GM23338 (cell line): ENCODE measurements around the gene UBE2L6. TPM values are rescaled to one million over a fixed set of nuclear protein-coding genes. Genes with fewer than 3 reads are reported as not detected.

Source experiments
- ATAC-seq: fragments of 200-7000 bp; cut with Tn5 transposase; 3 replicates; pipeline ENCODE4 v1.9.1; 2020
- DNase-seq: peaks from one replicate; pipeline ENCODE4 v3.0.0-alpha.2; 2015; ENCODE audit warnings: low spot score
- H2AFZ ChIP-seq: fragments of 200-600 bp; sonication (generic); 2 replicates; pipeline ENCODE4 v1.8.0; 2016; ENCODE audit warnings: antibody characterized with exemption, mild to moderate bottlenecking, moderate library complexity
- H3F3A ChIP-seq: fragments of 200-600 bp; sonication (generic); replicated peaks from 2 replicates; pipeline ENCODE4 v1.8.0; 2017; ENCODE audit warnings: antibody characterized with exemption, mixed run types, low read depth
- H3K27ac ChIP-seq: fragments of 200-600 bp; sonication (generic); 2 replicates; pipeline ENCODE4 v1.6.1; 2016; ENCODE audit warnings: low read depth
- H3K27me3 ChIP-seq: fragments of 200-600 bp; sonication (generic); 2 replicates; pipeline ENCODE4 v1.8.0; 2016; ENCODE audit warnings: mild to moderate bottlenecking, mixed run types, moderate library complexity; ENCODE audit not compliant: insufficient read depth
- H3K36me3 ChIP-seq: fragments of 200-600 bp; sonication (generic); 2 replicates; pipeline ENCODE4 v1.8.0; 2016; ENCODE audit warnings: mild to moderate bottlenecking; ENCODE audit not compliant: insufficient read depth
- H3K4me1 ChIP-seq: fragments of 200-600 bp; sonication (generic); 2 replicates; pipeline ENCODE4 v1.8.0; 2016; ENCODE audit warnings: mild to moderate bottlenecking, moderate library complexity; ENCODE audit not compliant: insufficient read depth
- H3K4me2 ChIP-seq: fragments of 200-600 bp; sonication (generic); 2 replicates; pipeline ENCODE4 v1.7.1; 2017; ENCODE audit warnings: mixed run types
- H3K4me3 ChIP-seq: fragments of 200-600 bp; sonication (generic); 2 replicates; pipeline ENCODE4 v1.6.1; 2016; ENCODE audit warnings: mixed run types
- H3K79me2 ChIP-seq: fragments of 200-600 bp; sonication (generic); replicated peaks from 2 replicates; pipeline ENCODE4 v1.8.0; 2017; ENCODE audit warnings: mild to moderate bottlenecking; ENCODE audit not compliant: insufficient read depth
- H3K9me2 ChIP-seq: fragments of 200-600 bp; sonication (generic); 2 replicates; pipeline ENCODE4 v1.8.0; 2017; ENCODE audit not compliant: insufficient read depth
- H4K20me1 ChIP-seq: fragments of 200-600 bp; sonication (generic); replicated peaks from 2 replicates; pipeline ENCODE4 v1.8.0; 2017; ENCODE audit warnings: mild to moderate bottlenecking; ENCODE audit not compliant: insufficient read depth
- H3K27ac Mint-ChIP-seq: 2 replicates; pipeline ENCODE4 v1.8.0; 2020; ENCODE audit warnings: inconsistent platforms, mild to moderate bottlenecking, moderate library complexity, mixed read lengths
- H3K27me3 Mint-ChIP-seq: 3 replicates; pipeline ENCODE4 v1.8.0; 2022; ENCODE audit warnings: low read depth, mild to moderate bottlenecking, moderate library complexity, mixed read lengths, inconsistent platforms; ENCODE audit not compliant: insufficient read depth, poor library complexity
- H3K36me3 Mint-ChIP-seq: 3 replicates; pipeline ENCODE4 v1.8.0; 2021; ENCODE audit warnings: low read depth, mild to moderate bottlenecking, inconsistent platforms, moderate library complexity, mixed read lengths
- H3K4me1 Mint-ChIP-seq: 3 replicates; pipeline ENCODE4 v1.8.0; 2020; ENCODE audit warnings: mild to moderate bottlenecking, inconsistent platforms, mixed read lengths
- H3K4me3 Mint-ChIP-seq: 3 replicates; pipeline ENCODE4 v1.8.0; 2021; ENCODE audit warnings: moderate library complexity, mild to moderate bottlenecking, inconsistent platforms, mixed read lengths
- H3K9me3 Mint-ChIP-seq: 3 replicates; pipeline ENCODE4 v1.8.0; 2020; ENCODE audit warnings: moderate library complexity, mild to moderate bottlenecking, inconsistent platforms, mixed read lengths
- CREB1 ChIP-seq: fragments of 250-450 bp; sonication (Bioruptor Pico); IDR thresholded peaks from 2 replicates; pipeline ENCODE4 v1.5.0; 2020; ENCODE audit warnings: low read depth, mild to moderate bottlenecking, moderate library complexity
- CTCF ChIP-seq, 2 experiments: fragments of 200-600 bp in 1 of 2; sonication (generic) in 1 of 2; conservative IDR thresholded peaks; 2 replicates each; pipeline versions ENCODE4 v1.5.1 to v1.6.1; 2016 to 2017; ENCODE audit warnings: antibody characterized with exemption in 2 of 2, low read depth in 2 of 2, mild to moderate bottlenecking in 2 of 2, moderate library complexity in 1 of 2
- ETS1 ChIP-seq: IDR thresholded peaks from 2 replicates; pipeline ENCODE4 v1.6.1; 2016; ENCODE audit warnings: antibody characterized with exemption
- EZH2 ChIP-seq: fragments of 200-600 bp; sonication (generic); IDR thresholded peaks from one replicate; pipeline ENCODE4 v1.8.0; 2017; ENCODE audit warnings: antibody characterized with exemption, mild to moderate bottlenecking, low read depth; ENCODE audit not compliant: unreplicated experiment
- EZH2phosphoT487 ChIP-seq: fragments of 200-600 bp; sonication (generic); IDR thresholded peaks from one replicate; pipeline ENCODE4 v1.8.1; 2018; ENCODE audit warnings: antibody characterized with exemption; ENCODE audit not compliant: unreplicated experiment
- JUNB ChIP-seq: IDR thresholded peaks from one replicate; pipeline ENCODE4 v1.6.1; 2016; ENCODE audit warnings: antibody characterized with exemption; ENCODE audit not compliant: unreplicated experiment
- NANOG ChIP-seq: IDR thresholded peaks from 2 replicates; pipeline ENCODE4 v1.6.1; 2016; ENCODE audit warnings: antibody characterized with exemption, borderline replicate concordance
- POLR2AphosphoS5 ChIP-seq: IDR thresholded peaks from 2 replicates; pipeline ENCODE4 v1.6.1; 2016; ENCODE audit warnings: antibody characterized with exemption, low read depth
- STAT1 ChIP-seq: IDR thresholded peaks from one replicate; pipeline ENCODE4 v1.6.1; 2016; ENCODE audit warnings: antibody characterized with exemption; ENCODE audit not compliant: unreplicated experiment
- ZNF114 ChIP-seq: fragments of 250-450 bp; sonication (Bioruptor Pico); IDR thresholded peaks from 2 replicates; pipeline ENCODE4 v1.5.0; 2020; ENCODE audit warnings: mild to moderate bottlenecking, moderate library complexity
- ZNF331 ChIP-seq: fragments of 250-450 bp; sonication (Bioruptor Pico); IDR thresholded peaks from 2 replicates; pipeline ENCODE4 v1.5.0; 2020; ENCODE audit warnings: low read depth, mild to moderate bottlenecking, moderate library complexity
- polyA plus RNA-seq: library from polyadenylated mRNA; unstranded; fragments of >200 nt; fragmentation: Nextera tagmentation; extraction: Ambion mirVana; gene quantifications from 2 replicates; pipeline ENCODE4 v1.2.1, GENCODE V29; 2016
- total RNA-seq: library from RNA; depleted of rRNA; stranded (reverse); fragments of >200 nt; shearing (Covaris generic); gene quantifications from 2 replicates; pipeline ENCODE4 v1.2.3, GENCODE V29; 2014
- TF ChIP-seq, protein P1 (sequence below): fragments of 250-450 bp; sonication (Bioruptor Pico); IDR thresholded peaks from 2 replicates; pipeline ENCODE4 v1.5.0; 2020; ENCODE audit warnings: mild to moderate bottlenecking, moderate library complexity
- TF ChIP-seq, protein P2 (sequence below): IDR thresholded peaks from one replicate; pipeline ENCODE4 v1.6.1; 2018; ENCODE audit warnings: antibody characterized with exemption; ENCODE audit not compliant: unreplicated experiment

UBE2L6 gene
- total and polyA plus RNA-seq, 2 experiments from 2014 or later: 46.0 to 52.0 TPM

GRCh38 chr11:57555393-57555792 is 12.1 kb downstream of the UBE2L6 start:
- DNase-seq (no peak), ATAC-seq (no peak)
- Histone ChIP-seq H3F3A (no peaks in the 10 kb centered on the region), H3K4me1 (no peaks in the 10 kb centered on the region), H3K27ac (no peak overlapping the region), H3K9me2 (no peaks in the 10 kb centered on the region), H4K20me1 (no peaks in the 10 kb centered on the region), H3K4me2 (no peak overlapping the region), H3K4me3 (no peak overlapping the region), H3K36me3 (no peaks in the 10 kb centered on the region; the same call in 1 of the 2 replicates), H2AFZ (no peak overlapping the region), H3K27me3 (no peaks in the 10 kb centered on the region), H3K79me2 (no peaks in the 10 kb centered on the region)
- no peak overlapping the region for H3K4me3 Mint-ChIP-seq
- H3K27ac Mint-ChIP-seq: no peak overlapping the region
- H3K4me1 Mint-ChIP-seq: peaks cover 10% of the 10 kb centered on the region; the same call in 2 of the 3 replicates
- H3K9me3 Mint-ChIP-seq: no peaks in the 10 kb centered on the region
- TF ChIP-seq, protein P1, sequence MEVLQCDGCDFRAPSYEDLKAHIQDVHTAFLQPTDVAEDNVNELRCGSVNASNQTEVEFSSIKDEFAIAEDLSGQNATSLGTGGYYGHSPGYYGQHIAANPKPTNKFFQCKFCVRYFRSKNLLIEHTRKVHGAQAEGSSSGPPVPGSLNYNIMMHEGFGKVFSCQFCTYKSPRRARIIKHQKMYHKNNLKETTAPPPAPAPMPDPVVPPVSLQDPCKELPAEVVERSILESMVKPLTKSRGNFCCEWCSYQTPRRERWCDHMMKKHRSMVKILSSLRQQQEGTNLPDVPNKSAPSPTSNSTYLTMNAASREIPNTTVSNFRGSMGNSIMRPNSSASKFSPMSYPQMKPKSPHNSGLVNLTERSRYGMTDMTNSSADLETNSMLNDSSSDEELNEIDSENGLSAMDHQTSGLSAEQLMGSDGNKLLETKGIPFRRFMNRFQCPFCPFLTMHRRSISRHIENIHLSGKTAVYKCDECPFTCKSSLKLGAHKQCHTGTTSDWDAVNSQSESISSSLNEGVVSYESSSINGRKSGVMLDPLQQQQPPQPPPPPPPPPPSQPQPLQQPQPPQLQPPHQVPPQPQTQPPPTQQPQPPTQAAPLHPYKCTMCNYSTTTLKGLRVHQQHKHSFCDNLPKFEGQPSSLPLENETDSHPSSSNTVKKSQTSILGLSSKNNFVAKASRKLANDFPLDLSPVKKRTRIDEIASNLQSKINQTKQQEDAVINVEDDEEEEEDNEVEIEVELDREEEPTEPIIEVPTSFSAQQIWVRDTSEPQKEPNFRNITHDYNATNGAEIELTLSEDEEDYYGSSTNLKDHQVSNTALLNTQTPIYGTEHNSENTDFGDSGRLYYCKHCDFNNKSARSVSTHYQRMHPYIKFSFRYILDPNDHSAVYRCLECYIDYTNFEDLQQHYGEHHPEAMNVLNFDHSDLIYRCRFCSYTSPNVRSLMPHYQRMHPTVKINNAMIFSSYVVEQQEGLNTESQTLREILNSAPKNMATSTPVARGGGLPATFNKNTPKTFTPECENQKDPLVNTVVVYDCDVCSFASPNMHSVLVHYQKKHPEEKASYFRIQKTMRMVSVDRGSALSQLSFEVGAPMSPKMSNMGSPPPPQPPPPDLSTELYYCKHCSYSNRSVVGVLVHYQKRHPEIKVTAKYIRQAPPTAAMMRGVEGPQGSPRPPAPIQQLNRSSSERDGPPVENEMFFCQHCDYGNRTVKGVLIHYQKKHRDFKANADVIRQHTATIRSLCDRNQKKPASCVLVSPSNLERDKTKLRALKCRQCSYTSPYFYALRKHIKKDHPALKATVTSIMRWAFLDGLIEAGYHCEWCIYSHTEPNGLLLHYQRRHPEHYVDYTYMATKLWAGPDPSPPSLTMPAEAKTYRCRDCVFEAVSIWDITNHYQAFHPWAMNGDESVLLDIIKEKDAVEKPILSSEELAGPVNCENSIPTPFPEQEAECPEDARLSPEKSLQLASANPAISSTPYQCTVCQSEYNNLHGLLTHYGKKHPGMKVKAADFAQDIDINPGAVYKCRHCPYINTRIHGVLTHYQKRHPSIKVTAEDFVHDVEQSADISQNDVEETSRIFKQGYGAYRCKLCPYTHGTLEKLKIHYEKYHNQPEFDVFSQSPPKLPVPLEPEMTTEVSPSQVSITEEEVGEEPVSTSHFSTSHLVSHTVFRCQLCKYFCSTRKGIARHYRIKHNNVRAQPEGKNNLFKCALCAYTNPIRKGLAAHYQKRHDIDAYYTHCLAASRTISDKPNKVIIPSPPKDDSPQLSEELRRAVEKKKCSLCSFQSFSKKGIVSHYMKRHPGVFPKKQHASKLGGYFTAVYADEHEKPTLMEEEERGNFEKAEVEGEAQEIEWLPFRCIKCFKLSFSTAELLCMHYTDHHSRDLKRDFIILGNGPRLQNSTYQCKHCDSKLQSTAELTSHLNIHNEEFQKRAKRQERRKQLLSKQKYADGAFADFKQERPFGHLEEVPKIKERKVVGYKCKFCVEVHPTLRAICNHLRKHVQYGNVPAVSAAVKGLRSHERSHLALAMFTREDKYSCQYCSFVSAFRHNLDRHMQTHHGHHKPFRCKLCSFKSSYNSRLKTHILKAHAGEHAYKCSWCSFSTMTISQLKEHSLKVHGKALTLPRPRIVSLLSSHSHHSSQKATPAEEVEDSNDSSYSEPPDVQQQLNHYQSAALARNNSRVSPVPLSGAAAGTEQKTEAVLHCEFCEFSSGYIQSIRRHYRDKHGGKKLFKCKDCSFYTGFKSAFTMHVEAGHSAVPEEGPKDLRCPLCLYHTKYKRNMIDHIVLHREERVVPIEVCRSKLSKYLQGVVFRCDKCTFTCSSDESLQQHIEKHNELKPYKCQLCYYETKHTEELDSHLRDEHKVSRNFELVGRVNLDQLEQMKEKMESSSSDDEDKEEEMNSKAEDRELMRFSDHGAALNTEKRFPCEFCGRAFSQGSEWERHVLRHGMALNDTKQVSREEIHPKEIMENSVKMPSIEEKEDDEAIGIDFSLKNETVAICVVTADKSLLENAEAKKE (CRISPR knock-in tag): no peak
- no peak for TF ChIP-seq EZH2phosphoT487
- no peak for TF ChIP-seq EZH2
- no peak for TF ChIP-seq ZNF114 (CRISPR knock-in tag)
- TF ChIP-seq POLR2AphosphoS5: no peak
- no peak for TF ChIP-seq JUNB
- TF ChIP-seq CTCF (conservative IDR thresholded peaks at IDR 0.05; ENCODE audit: low read depth in 2 of 2): no peak
- TF ChIP-seq STAT1: no peak
- TF ChIP-seq ZNF331 (CRISPR knock-in tag): no peak
- no peak for TF ChIP-seq ETS1
- TF ChIP-seq, protein P2, sequence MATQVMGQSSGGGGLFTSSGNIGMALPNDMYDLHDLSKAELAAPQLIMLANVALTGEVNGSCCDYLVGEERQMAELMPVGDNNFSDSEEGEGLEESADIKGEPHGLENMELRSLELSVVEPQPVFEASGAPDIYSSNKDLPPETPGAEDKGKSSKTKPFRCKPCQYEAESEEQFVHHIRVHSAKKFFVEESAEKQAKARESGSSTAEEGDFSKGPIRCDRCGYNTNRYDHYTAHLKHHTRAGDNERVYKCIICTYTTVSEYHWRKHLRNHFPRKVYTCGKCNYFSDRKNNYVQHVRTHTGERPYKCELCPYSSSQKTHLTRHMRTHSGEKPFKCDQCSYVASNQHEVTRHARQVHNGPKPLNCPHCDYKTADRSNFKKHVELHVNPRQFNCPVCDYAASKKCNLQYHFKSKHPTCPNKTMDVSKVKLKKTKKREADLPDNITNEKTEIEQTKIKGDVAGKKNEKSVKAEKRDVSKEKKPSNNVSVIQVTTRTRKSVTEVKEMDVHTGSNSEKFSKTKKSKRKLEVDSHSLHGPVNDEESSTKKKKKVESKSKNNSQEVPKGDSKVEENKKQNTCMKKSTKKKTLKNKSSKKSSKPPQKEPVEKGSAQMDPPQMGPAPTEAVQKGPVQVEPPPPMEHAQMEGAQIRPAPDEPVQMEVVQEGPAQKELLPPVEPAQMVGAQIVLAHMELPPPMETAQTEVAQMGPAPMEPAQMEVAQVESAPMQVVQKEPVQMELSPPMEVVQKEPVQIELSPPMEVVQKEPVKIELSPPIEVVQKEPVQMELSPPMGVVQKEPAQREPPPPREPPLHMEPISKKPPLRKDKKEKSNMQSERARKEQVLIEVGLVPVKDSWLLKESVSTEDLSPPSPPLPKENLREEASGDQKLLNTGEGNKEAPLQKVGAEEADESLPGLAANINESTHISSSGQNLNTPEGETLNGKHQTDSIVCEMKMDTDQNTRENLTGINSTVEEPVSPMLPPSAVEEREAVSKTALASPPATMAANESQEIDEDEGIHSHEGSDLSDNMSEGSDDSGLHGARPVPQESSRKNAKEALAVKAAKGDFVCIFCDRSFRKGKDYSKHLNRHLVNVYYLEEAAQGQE: no peak
- TF ChIP-seq CREB1 (CRISPR knock-in tag): no peak
- no peak for TF ChIP-seq NANOG
- peaks cover 70% of the 10 kb centered on the region for H3K36me3 Mint-ChIP-seq
- H3K27me3 Mint-ChIP-seq: peaks cover 2% of the 10 kb centered on the region
